K562 (cell line): ENCODE data around the gene HTR3C. TPM values are rescaled to one million over a fixed set of nuclear protein-coding genes. Genes with fewer than 3 reads are reported as not detected.
A peak's percentile ranks its signal among the peaks of the same experiment; 100 is the strongest.

Experiments
- ARID3A ChIP-seq: IDR thresholded peaks from 2 replicates; pipeline ENCODE4 v1.6.1; 2012; ENCODE audit warnings: low read depth, low read length, improper control_type of control experiment, borderline replicate concordance
- BCLAF1 ChIP-seq, 2 experiments: fragments of 450-650 bp in 1 of 2; IDR thresholded peaks; 2 replicates each; pipeline ENCODE4 v1.6.1; 2011 to 2017; ENCODE audit warnings: low read depth in 2 of 2, antibody characterized with exemption in 1 of 2, borderline replicate concordance in 1 of 2, low read length in 1 of 2, mild to moderate bottlenecking in 1 of 2, mixed read lengths in 1 of 2; ENCODE audit not compliant: control insufficient read depth in 1 of 2
- CBX3 ChIP-seq, 2 experiments: IDR thresholded peaks; 1 replicate in 1 of 2; 2 replicates in 1 of 2; pipeline ENCODE4 v1.6.1; 2012; ENCODE audit warnings: inconsistent platforms in 2 of 2, low read length in 2 of 2, borderline replicate concordance in 1 of 2, control low read depth in 1 of 2
- DNMT1 ChIP-seq: fragments of 450-650 bp; IDR thresholded peaks from 2 replicates; pipeline ENCODE4 v1.6.1; 2016; ENCODE audit warnings: antibody characterized with exemption, mild to moderate bottlenecking
- ESRRB ChIP-seq: fragments of 250-450 bp; sonication (Bioruptor Pico); IDR thresholded peaks from 2 replicates; pipeline ENCODE4 v1.5.0; 2020; ENCODE audit warnings: mild to moderate bottlenecking, moderate library complexity, borderline replicate concordance
- ETV5 ChIP-seq: sonication (generic); formaldehyde crosslinking; IDR thresholded peaks from 2 replicates; pipeline ENCODE4 v1.4.0; 2020; ENCODE audit warnings: low read depth, mild to moderate bottlenecking, missing genetic modification reagents
- LCOR ChIP-seq: sonication (generic); formaldehyde crosslinking; IDR thresholded peaks from 2 replicates; pipeline ENCODE4 v1.8.0; 2022; ENCODE audit warnings: mild to moderate bottlenecking, missing genetic modification reagents
- MTA3 ChIP-seq: fragments of 450-650 bp; formaldehyde crosslinking; IDR thresholded peaks from 2 replicates; pipeline ENCODE4 v1.6.1; 2017; ENCODE audit warnings: mild to moderate bottlenecking, borderline replicate concordance
- NR1H2 ChIP-seq: sonication (generic); formaldehyde crosslinking; IDR thresholded peaks from 2 replicates; pipeline ENCODE4 v1.4.0; 2020; ENCODE audit warnings: mild to moderate bottlenecking, missing genetic modification reagents
- POLR3G ChIP-seq: IDR thresholded peaks from 2 replicates; pipeline ENCODE4 v1.6.1; 2011; ENCODE audit not compliant: insufficient read length, insufficient replicate concordance; ENCODE audit errors: extremely low read depth
- PTBP1 ChIP-seq: fragments of 200-400 bp; formaldehyde crosslinking; IDR thresholded peaks from 2 replicates; pipeline ENCODE4 v1.6.1; 2017; ENCODE audit warnings: low read depth, low read length
- RBM17 ChIP-seq: fragments of 200-400 bp; formaldehyde crosslinking; IDR thresholded peaks from 2 replicates; pipeline ENCODE4 v1.6.1; 2017; ENCODE audit warnings: low read depth, mild to moderate bottlenecking, low read length, borderline replicate concordance
- RHOXF2B ChIP-seq: fragments of 250-450 bp; sonication (Bioruptor Pico); conservative IDR thresholded peaks from 2 replicates; pipeline ENCODE4 v1.5.1; 2021
- SAFB2 ChIP-seq: fragments of 200-400 bp; formaldehyde crosslinking; IDR thresholded peaks from 2 replicates; pipeline ENCODE4 v1.6.1; 2018; ENCODE audit warnings: borderline replicate concordance, low read length, low read depth, moderate library complexity; ENCODE audit not compliant: severe bottlenecking
- SMARCE1 ChIP-seq: fragments of 450-650 bp; IDR thresholded peaks from 2 replicates; pipeline ENCODE4 v1.7.1; 2016; ENCODE audit warnings: mild to moderate bottlenecking
- SRSF3 ChIP-seq: fragments of 200-400 bp; formaldehyde crosslinking; IDR thresholded peaks from 2 replicates; pipeline ENCODE4 v1.6.1; 2016; ENCODE audit warnings: mild to moderate bottlenecking, low read length, moderate library complexity; ENCODE audit not compliant: insufficient read depth
- TAF7 ChIP-seq: fragments of 450-650 bp; IDR thresholded peaks from 2 replicates; pipeline ENCODE4 v1.6.1; 2016; ENCODE audit warnings: missing genetic modification characterization, missing compliant biosample characterization
- TEAD1 ChIP-seq, 2 experiments: fragments of 450-650 bp in 1 of 2; sonication (generic) in 1 of 2; formaldehyde crosslinking; IDR thresholded peaks; 2 replicates each; pipeline versions ENCODE4 v1.4.0 to v1.8.0; 2020 to 2022; ENCODE audit warnings: mild to moderate bottlenecking in 2 of 2, missing genetic modification reagents in 1 of 2
- TFE3 ChIP-seq: fragments of 450-650 bp; formaldehyde crosslinking; IDR thresholded peaks from 2 replicates; pipeline ENCODE4 v1.4.0; 2020; ENCODE audit warnings: mild to moderate bottlenecking, mixed read lengths
- ZBTB1 ChIP-seq: sonication (generic); formaldehyde crosslinking; IDR thresholded peaks from 2 replicates; pipeline ENCODE4 v1.8.1; 2023; ENCODE audit warnings: missing genetic modification reagents, low read depth, mild to moderate bottlenecking, borderline replicate concordance
- ZNF197 ChIP-seq: fragments of 200-800 bp; sonication (Bioruptor generic); IDR thresholded peaks from 2 replicates; pipeline ENCODE4 v1.6.1; 2016; ENCODE audit warnings: low read depth, missing genetic modification characterization, missing compliant biosample characterization
- ZNF41 ChIP-seq: fragments of 250-450 bp; sonication (Bioruptor Pico); conservative IDR thresholded peaks from 2 replicates; pipeline ENCODE4 v1.4.0; 2020; ENCODE audit warnings: mild to moderate bottlenecking
- polyA plus RNA-seq, 8 experiments: library from polyadenylated mRNA; depleted of rRNA in 4 of 8; stranded (reverse) in 5 of 8; unstranded in 3 of 8; fragments of >200 nt; fragmentation: Nextera tagmentation in 2 of 8; fragmentation: Illumina TruSeq in 1 of 8; extraction: Ambion mirVana in 2 of 8; extraction: Trizol in 1 of 8; gene quantifications; 2 replicates each; pipeline versions ENCODE4 v1.2.1 to v1.2.3, GENCODE V29; 2011 to 2014; ENCODE audit warnings: inconsistent platforms in 1 of 8, missing spikeins in 1 of 8
- total RNA-seq, 7 experiments: library from RNA; depleted of rRNA in 6 of 7; stranded (reverse); fragments of >200 nt in 6 of 7; fragmentation: Illumina TruSeq in 2 of 7; extraction: Trizol in 2 of 7; gene quantifications; 2 replicates each; pipeline versions ENCODE4 v1.2.1 to v1.2.3, GENCODE V29; 2011 to 2021; ENCODE audit warnings: low replicate concordance in 1 of 7

HTR3C gene
- total and polyA plus RNA-seq, 9 of the 15 experiments (the other 6 are each of a cell fraction or from before 2014, with no cell fraction given) = 0.04 to 0.06 TPM; not detected in 7

- no peak for TF ChIP-seq BCLAF1 (IDR thresholded peaks at IDR 0.05; ENCODE audit: borderline replicate concordance in 1 of 2, control insufficient read depth in 1 of 2, low read depth in 2 of 2, low read length in 1 of 2)
- no peak for TF ChIP-seq ZBTB1 (CRISPR knock-in tag)
- no peak for TF ChIP-seq ETV5 (CRISPR knock-in tag)
- TF ChIP-seq ARID3A = 0 out of 2 replicates have a peak, but pooled peaks have one; percentile 59
- no peak for TF ChIP-seq NR1H2
- TF ChIP-seq SRSF3 = no peak
- no peak for TF ChIP-seq SAFB2
- no peak for TF ChIP-seq DNMT1
- TF ChIP-seq SMARCE1 = peak; percentile 90
- TF ChIP-seq LCOR (CRISPR knock-in tag) = no peak
- no peak for TF ChIP-seq POLR3G
- no peak for TF ChIP-seq ZNF197 (CRISPR knock-in tag)
- no peak for TF ChIP-seq MTA3
- TF ChIP-seq RBM17 = no peak
- no peak for TF ChIP-seq ZNF41 (CRISPR knock-in tag)
- TF ChIP-seq TFE3 (CRISPR knock-in tag) = no peak
- no peak for TF ChIP-seq RHOXF2B (CRISPR knock-in tag)
- TF ChIP-seq CBX3 (IDR thresholded peaks at IDR 0.05; ENCODE audit: borderline replicate concordance in 1 of 2, low read length in 2 of 2) = no peak
- no peak for TF ChIP-seq PTBP1
- no peak for TF ChIP-seq TEAD1 (CRISPR knock-in tag; IDR thresholded peaks at IDR 0.05)
- TF ChIP-seq TAF7 (tag) = no peak
- no peak for TF ChIP-seq ESRRB (CRISPR knock-in tag)
These were observed 46.8 kb upstream of the HTR3C start (continued) for GRCh38 chr3:184005941-184006507.
